H1 (cell line): ENCODE data around the gene ACSF2. TPM values are rescaled to one million over a fixed set of nuclear protein-coding genes. Genes with fewer than 3 reads are reported as not detected.

Experiments
- CTCF ChIA-PET: fragments of 300-600 bp; sonication (Branson Sonifier 250); formaldehyde crosslinking; loops from one replicate; lab custom pipeline; 2021; ENCODE audit not compliant: partially characterized antibody; lab: Charles Lee
- POLR2A ChIA-PET: fragments of 300-600 bp; sonication (Branson Sonifier 250); formaldehyde crosslinking; loops from one replicate; lab custom pipeline; 2021; ENCODE audit warnings: inconsistent platforms; ENCODE audit not compliant: partially characterized antibody; lab: Charles Lee
- DNase-seq, 2 experiments: peaks; one replicate each; pipeline versions ENCODE4 v3.0.0 to v3.0.0-alpha.2; 2010 to 2022; ENCODE audit warnings: low spot score in 2 of 2, low read depth in 1 of 2, mixed read lengths in 1 of 2
- FAIRE-seq: peaks from 2 replicates; lab custom pipeline; 2011; peaks lifted over from hg19 to GRCh38; lab: Jason Lieb, UNC
- H2AFZ ChIP-seq: 2 replicates; pipeline ENCODE4 v1.8.1; 2012; ENCODE audit warnings: low read length, inconsistent platforms
- H2AK5ac ChIP-seq: 2 replicates; pipeline ENCODE4 v1.6.1; 2013; ENCODE audit warnings: low read depth, low read length
- H2BK120ac ChIP-seq: replicated peaks from 2 replicates; pipeline ENCODE3; 2013; ENCODE audit warnings: low read depth, low read length, inconsistent platforms
- H2BK12ac ChIP-seq: 2 replicates; pipeline ENCODE4 v1.6.1; 2013; ENCODE audit warnings: low read depth, low read length
- H2BK15ac ChIP-seq: 2 replicates; pipeline ENCODE4 v1.6.1; 2013; ENCODE audit warnings: low read length
- H2BK20ac ChIP-seq: 2 replicates; pipeline ENCODE4 v1.6.1; 2013; ENCODE audit warnings: low read length
- H2BK5ac ChIP-seq: 2 replicates; pipeline ENCODE4 v1.6.1; 2013; ENCODE audit warnings: low read depth, low read length
- H3K14ac ChIP-seq: 2 replicates; pipeline ENCODE4 v1.6.1; 2013; ENCODE audit warnings: inconsistent platforms; ENCODE audit not compliant: insufficient read length
- H3K18ac ChIP-seq: 2 replicates; pipeline ENCODE4 v1.6.1; 2013; ENCODE audit warnings: low read length; ENCODE audit errors: extremely low read depth
- H3K23ac ChIP-seq: 2 replicates; pipeline ENCODE4 v1.6.1; 2013; ENCODE audit warnings: inconsistent platforms; ENCODE audit not compliant: insufficient read length
- H3K23me2 ChIP-seq: 2 replicates; pipeline ENCODE4 v1.6.1; 2013; ENCODE audit warnings: low read depth, low read length
- H3K27ac ChIP-seq: 2 replicates; pipeline ENCODE4 v1.6.1; 2011; ENCODE audit warnings: low read depth, low read length, inconsistent platforms
- H3K27me3 ChIP-seq, 4 experiments: replicated peaks in 1 of 4; 1 replicate in 1 of 4; 2 replicates in 3 of 4; pipeline versions ENCODE4 v1.6.1 to v1.8.1; 2011 to 2013; ENCODE audit warnings: low read length in 3 of 4, mild to moderate bottlenecking in 3 of 4, inconsistent platforms in 2 of 4, mixed read lengths in 2 of 4, moderate library complexity in 1 of 4; ENCODE audit not compliant: control insufficient read depth in 3 of 4, insufficient read depth in 3 of 4; ENCODE audit errors: extremely low read depth in 1 of 4
- H3K36me3 ChIP-seq, 4 experiments: 2 replicates each; pipeline versions ENCODE4 v1.6.1 to v1.8.1; 2011 to 2013; ENCODE audit warnings: mild to moderate bottlenecking in 4 of 4, low read length in 3 of 4, moderate library complexity in 2 of 4, control low read depth in 1 of 4, inconsistent platforms in 1 of 4; ENCODE audit not compliant: insufficient read depth in 4 of 4, control insufficient read depth in 2 of 4
- H3K4ac ChIP-seq: replicated peaks from 2 replicates; pipeline ENCODE3; 2013; ENCODE audit warnings: low read length, low read depth, mixed read lengths, inconsistent platforms; ENCODE audit not compliant: insufficient read length
- H3K4me1 ChIP-seq, 4 experiments: replicated peaks in 1 of 4; 1 replicate in 1 of 4; 2 replicates in 3 of 4; pipeline versions ENCODE4 v1.6.1 to v1.8.1; 2011 to 2013; ENCODE audit warnings: low read length in 3 of 4, inconsistent platforms in 2 of 4, mixed read lengths in 1 of 4; ENCODE audit not compliant: insufficient read depth in 4 of 4, control insufficient read depth in 3 of 4
- H3K4me2 ChIP-seq, 2 experiments: 2 replicates each; pipeline versions ENCODE4 v1.6.1 to v1.8.1; 2011 to 2013; ENCODE audit warnings: low read depth in 2 of 2, low read length in 2 of 2, control low read depth in 1 of 2, inconsistent platforms in 1 of 2, mild to moderate bottlenecking in 1 of 2; ENCODE audit not compliant: insufficient read depth in 1 of 2
- H3K4me3 ChIP-seq, 4 experiments: fragments of 200-600, 300-600 bp in 1 of 4; sonication (generic), shearing (Covaris generic), sonication (Bioruptor Twin) in 1 of 4; 2 replicates each; pipeline versions ENCODE4 v1.5.1 to v1.8.1; 2011 to 2016; ENCODE audit warnings: low read length in 4 of 4, low read depth in 3 of 4, control low read depth in 2 of 4, inconsistent platforms in 2 of 4, mild to moderate bottlenecking in 2 of 4, mixed read lengths in 1 of 4, moderate library complexity in 1 of 4; ENCODE audit not compliant: insufficient read depth in 2 of 4; ENCODE audit errors: extremely low read depth in 1 of 4
- H3K56ac ChIP-seq: replicated peaks from 2 replicates; pipeline ENCODE3; 2013; ENCODE audit warnings: low read depth, mild to moderate bottlenecking, mixed read lengths, low read length, inconsistent platforms; ENCODE audit not compliant: insufficient read length
- H3K79me1 ChIP-seq: 2 replicates; pipeline ENCODE4 v1.6.1; 2013; ENCODE audit warnings: low read depth, low read length, control low read depth
- H3K79me2 ChIP-seq, 2 experiments: 2 replicates each; pipeline versions ENCODE4 v1.6.1 to v1.8.1; 2012 to 2013; ENCODE audit warnings: low read length in 2 of 2, mild to moderate bottlenecking in 2 of 2, inconsistent platforms in 1 of 2; ENCODE audit not compliant: insufficient read depth in 2 of 2, control insufficient read depth in 1 of 2
- H3K9ac ChIP-seq, 4 experiments: replicated peaks in 1 of 4; 1 replicate in 1 of 4; 2 replicates in 3 of 4; pipeline versions ENCODE4 v1.6.1 to v1.8.1; 2011 to 2013; ENCODE audit warnings: low read depth in 3 of 4, low read length in 3 of 4, control low read depth in 2 of 4, mild to moderate bottlenecking in 2 of 4, moderate library complexity in 2 of 4, inconsistent platforms in 1 of 4; ENCODE audit errors: extremely low read depth in 1 of 4
- H3K9me3 ChIP-seq, 2 experiments: 2 replicates each; pipeline versions ENCODE4 v1.6.1 to v1.8.1; 2012 to 2013; ENCODE audit warnings: mild to moderate bottlenecking in 2 of 2, moderate library complexity in 2 of 2, control low read depth in 1 of 2, inconsistent platforms in 1 of 2, low read depth in 1 of 2, low read length in 1 of 2, mixed read lengths in 1 of 2; ENCODE audit not compliant: insufficient read depth in 2 of 2
- H4K20me1 ChIP-seq, 2 experiments: replicated peaks in 1 of 2; 2 replicates each; pipeline versions ENCODE3 to v1.8.1; 2011 to 2013; ENCODE audit warnings: inconsistent platforms in 2 of 2, low read length in 2 of 2, mild to moderate bottlenecking in 1 of 2; ENCODE audit not compliant: insufficient read depth in 2 of 2, control insufficient read depth in 1 of 2
- H4K5ac ChIP-seq: 2 replicates; pipeline ENCODE4 v1.6.1; 2013; ENCODE audit warnings: low read length, low read depth, mixed read lengths, inconsistent platforms; ENCODE audit not compliant: insufficient read length
- H4K8ac ChIP-seq: 2 replicates; pipeline ENCODE4 v1.8.0; 2013; ENCODE audit warnings: mild to moderate bottlenecking, moderate library complexity, low read length, inconsistent platforms; ENCODE audit not compliant: insufficient read depth; ENCODE audit errors: extremely low read depth
- H4K91ac ChIP-seq: replicated peaks from 2 replicates; pipeline ENCODE3; 2013; ENCODE audit warnings: low read length, mixed read lengths, inconsistent platforms; ENCODE audit not compliant: insufficient read length
- BRCA1 ChIP-seq: IDR thresholded peaks from 2 replicates; pipeline ENCODE4 v1.6.1; 2012; ENCODE audit warnings: low read depth, low read length, improper control_type of control experiment
- EZH2 ChIP-seq: fragments of 200-600 bp; sonication (generic); IDR thresholded peaks from 2 replicates; pipeline ENCODE4 v1.7.1; 2012; ENCODE audit warnings: low read depth, mild to moderate bottlenecking, moderate library complexity, low read length, inconsistent platforms; ENCODE audit not compliant: severe bottlenecking
- GABPA ChIP-seq: IDR thresholded peaks from 2 replicates; pipeline ENCODE4 v1.6.1; 2011; ENCODE audit warnings: mild to moderate bottlenecking, low read length, moderate library complexity, borderline replicate concordance; ENCODE audit not compliant: insufficient read depth
- GTF2F1 ChIP-seq: IDR thresholded peaks from 2 replicates; pipeline ENCODE4 v1.6.1; 2012; ENCODE audit warnings: low read depth, low read length, improper control_type of control experiment, borderline replicate concordance
- TAF7 ChIP-seq: optimal IDR thresholded peaks from 2 replicates; pipeline ENCODE3; 2011; ENCODE audit warnings: low read depth, mild to moderate bottlenecking, inconsistent platforms, low read length, moderate library complexity, borderline replicate concordance
- WGBS, 2 experiments: shearing (Covaris generic) in 1 of 2; methylation state at CpG; one replicate each; pipeline versions ENCODE4 v1.1.6 to v1.1.7; 2013 to 2015; ENCODE audit warnings: low lambda C conversion rate in 2 of 2, mixed read lengths in 2 of 2, inconsistent platforms in 1 of 2, low coverage in 1 of 2, missing lambda C conversion rate in 1 of 2; ENCODE audit not compliant: insufficient replicate concordance in 2 of 2, insufficient coverage in 1 of 2, insufficient read length in 1 of 2; ENCODE audit errors: extremely low coverage in 1 of 2, missing lambda C conversion rate in 1 of 2; 5-methylcytosine and 5-hydroxymethylcytosine counted together
- polyA plus RNA-seq, 7 experiments: library from polyadenylated mRNA; depleted of rRNA in 3 of 7; stranded (reverse) in 5 of 7; unstranded in 2 of 7; fragments of >200 nt in 5 of 7; fragments of 200-250 nt in 2 of 7; gene quantifications; 1 replicate in 5 of 7; 2 replicates in 1 of 7; 4 replicates in 1 of 7; pipeline versions ENCODE4 v1.2.1 to v1.2.3, GENCODE V29; 2011 to 2013; ENCODE audit warnings: missing spikeins in 2 of 7, mixed read lengths in 2 of 7
- total RNA-seq: library from RNA; stranded (reverse); fragmentation: NEBNext Ultra II Directional; extraction: Animal tissue kit (Norgen Biotek cat#: 25700); gene quantifications from 2 replicates; pipeline ENCODE4 v1.2.1, GENCODE V29; 2021

ACSF2 gene
- total and polyA plus RNA-seq, 2 of the 8 experiments (the other 6 are each of a cell fraction or from before 2014, with no cell fraction given) = 14.5 to 16.3 TPM

DNA sequence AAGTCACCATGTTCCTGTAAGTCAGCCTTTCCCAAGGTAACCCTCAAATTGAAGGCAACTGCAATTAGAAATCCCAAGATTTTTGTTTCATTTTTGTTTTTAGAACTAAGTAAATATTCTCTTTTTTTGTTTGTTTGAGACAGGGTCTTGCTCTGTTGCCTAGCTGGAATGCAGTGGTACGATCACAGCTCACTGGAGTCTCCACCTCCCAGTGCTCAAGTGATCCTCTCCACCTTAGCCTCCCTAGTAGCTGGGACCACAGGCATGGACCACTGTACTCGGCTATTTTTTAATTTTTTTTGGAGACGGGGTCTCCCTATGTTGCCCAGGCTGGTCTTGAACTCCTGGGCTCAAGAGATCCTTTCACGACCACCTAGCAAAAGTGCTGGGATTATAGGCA, 18.1 kb upstream of the ACSF2 start:
- Histone ChIP-seq H3K9ac (no peak overlapping the region), H4K5ac (no peak overlapping the region), H3K4me3 (no peak overlapping the region), H2BK120ac (no peak overlapping the region), H3K27ac (no peak overlapping the region), H2BK5ac (no peak overlapping the region), H3K79me1 (no peaks in the 10 kb centered on the region), H2AK5ac (no peak overlapping the region), H3K9me3 (no peaks in the 10 kb centered on the region), H3K4ac (no peak overlapping the region), H3K4me1 (peaks cover 0 to under 1% (median 0%) of the 10 kb centered on the region in 4 experiments; a peak in 1 of 7 replicates), H3K4me2 (no peak overlapping the region), H4K20me1 (no peaks in the 10 kb centered on the region), H3K56ac (no peak overlapping the region), H3K23ac (no peak overlapping the region), H3K14ac (no peak overlapping the region), H3K18ac (no peak overlapping the region), H3K36me3 (no peaks in the 10 kb centered on the region), H2BK20ac (no peak overlapping the region), H3K23me2 (no peaks in the 10 kb centered on the region), H2BK12ac (no peak overlapping the region), H4K91ac (no peak overlapping the region), H3K27me3 (no peaks in the 10 kb centered on the region; a peak in 2 of 7 replicates), H2AFZ (no peak overlapping the region), H4K8ac (no peak overlapping the region), H2BK15ac (no peak overlapping the region), H3K79me2 (no peaks in the 10 kb centered on the region)
- POLR2A ChIA-PET = interaction anchor here (0.6 kb wide), 1 partner anchor 103 kb away, joined by 3 read pairs; no protein-coding TSS in a partner anchor
- no peak for DNase-seq
- 67% methylated on average over 4 of the region's 4 CpGs; no CpG with 5 or more reads in 1 of the 2 experiments for WGBS, 2 experiments
- FAIRE-seq = no peak
- CTCF ChIA-PET = interaction anchor here (5.5 kb wide), 1 partner anchor 11 kb away, joined by 32 read pairs; the partner anchor contains the start of gene LRRC59
- TF ChIP-seq GABPA = no peak
- TF ChIP-seq EZH2 = no peak
- TF ChIP-seq TAF7 = no peak
- TF ChIP-seq BRCA1 = no peak
- TF ChIP-seq GTF2F1 = no peak
